ENCODE measurements around the gene DNHD1.

Gene DNHD1

DNA sequence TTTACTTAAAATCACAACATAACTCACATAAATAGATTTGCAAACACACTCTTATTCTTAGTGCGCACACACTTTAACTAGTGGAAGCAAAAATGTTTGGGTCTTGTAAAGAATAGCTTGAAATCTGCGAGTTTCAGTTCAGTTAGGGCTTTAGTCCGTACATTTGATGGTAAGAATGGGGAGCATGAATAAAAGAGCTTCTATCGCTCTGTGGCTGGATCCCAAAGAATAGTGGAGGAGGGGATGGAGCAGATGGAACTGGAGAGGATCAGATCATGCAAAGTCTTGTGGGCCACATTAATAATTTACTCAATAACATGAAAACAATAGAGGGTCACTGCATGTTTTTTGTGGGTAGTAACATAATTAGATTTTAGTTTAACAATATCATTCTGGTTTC lies 44.3 kb downstream of the DNHD1 start:
- DNase-seq (ENCODE audit: low read depth), result no peak
- TF ChIP-seq, protein P1, sequence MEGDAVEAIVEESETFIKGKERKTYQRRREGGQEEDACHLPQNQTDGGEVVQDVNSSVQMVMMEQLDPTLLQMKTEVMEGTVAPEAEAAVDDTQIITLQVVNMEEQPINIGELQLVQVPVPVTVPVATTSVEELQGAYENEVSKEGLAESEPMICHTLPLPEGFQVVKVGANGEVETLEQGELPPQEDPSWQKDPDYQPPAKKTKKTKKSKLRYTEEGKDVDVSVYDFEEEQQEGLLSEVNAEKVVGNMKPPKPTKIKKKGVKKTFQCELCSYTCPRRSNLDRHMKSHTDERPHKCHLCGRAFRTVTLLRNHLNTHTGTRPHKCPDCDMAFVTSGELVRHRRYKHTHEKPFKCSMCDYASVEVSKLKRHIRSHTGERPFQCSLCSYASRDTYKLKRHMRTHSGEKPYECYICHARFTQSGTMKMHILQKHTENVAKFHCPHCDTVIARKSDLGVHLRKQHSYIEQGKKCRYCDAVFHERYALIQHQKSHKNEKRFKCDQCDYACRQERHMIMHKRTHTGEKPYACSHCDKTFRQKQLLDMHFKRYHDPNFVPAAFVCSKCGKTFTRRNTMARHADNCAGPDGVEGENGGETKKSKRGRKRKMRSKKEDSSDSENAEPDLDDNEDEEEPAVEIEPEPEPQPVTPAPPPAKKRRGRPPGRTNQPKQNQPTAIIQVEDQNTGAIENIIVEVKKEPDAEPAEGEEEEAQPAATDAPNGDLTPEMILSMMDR (IDR thresholded peaks at IDR 0.05; ENCODE audit: control insufficient read depth, insufficient read depth, low read depth, low read length, missing control alignments), result no peak
- H3K4me3 ChIP-seq (ENCODE audit: control insufficient read depth, low read depth, low read length), result no peak overlapping the region

DNA sequence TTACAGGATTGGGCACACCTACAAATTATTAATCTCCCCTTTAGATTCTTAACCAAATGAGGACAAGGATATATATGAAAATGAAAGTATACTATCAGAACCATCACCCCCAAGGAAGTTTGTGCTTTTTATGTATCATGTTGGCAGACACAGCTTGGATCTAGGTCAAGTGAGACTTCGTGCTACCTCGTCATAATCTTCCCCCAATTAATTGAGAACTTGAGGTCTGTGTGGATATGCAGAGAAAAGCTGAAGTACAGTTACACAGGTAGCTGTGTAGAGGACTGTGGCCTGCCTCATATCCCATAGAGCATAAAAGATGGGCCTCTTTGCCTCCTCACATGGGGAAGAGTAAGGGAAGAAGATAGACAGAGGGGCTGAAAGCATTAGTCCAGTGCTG lies 45.6 kb downstream of the DNHD1 start:
- TF ChIP-seq, protein P1 (IDR thresholded peaks at IDR 0.05; ENCODE audit: control insufficient read depth, insufficient read depth, low read depth, low read length, missing control alignments), result no peak
- H3K4me3 ChIP-seq (ENCODE audit: control insufficient read depth, low read depth, low read length), result no peak overlapping the region
- DNase-seq (ENCODE audit: low read depth), result no peak

DNA sequence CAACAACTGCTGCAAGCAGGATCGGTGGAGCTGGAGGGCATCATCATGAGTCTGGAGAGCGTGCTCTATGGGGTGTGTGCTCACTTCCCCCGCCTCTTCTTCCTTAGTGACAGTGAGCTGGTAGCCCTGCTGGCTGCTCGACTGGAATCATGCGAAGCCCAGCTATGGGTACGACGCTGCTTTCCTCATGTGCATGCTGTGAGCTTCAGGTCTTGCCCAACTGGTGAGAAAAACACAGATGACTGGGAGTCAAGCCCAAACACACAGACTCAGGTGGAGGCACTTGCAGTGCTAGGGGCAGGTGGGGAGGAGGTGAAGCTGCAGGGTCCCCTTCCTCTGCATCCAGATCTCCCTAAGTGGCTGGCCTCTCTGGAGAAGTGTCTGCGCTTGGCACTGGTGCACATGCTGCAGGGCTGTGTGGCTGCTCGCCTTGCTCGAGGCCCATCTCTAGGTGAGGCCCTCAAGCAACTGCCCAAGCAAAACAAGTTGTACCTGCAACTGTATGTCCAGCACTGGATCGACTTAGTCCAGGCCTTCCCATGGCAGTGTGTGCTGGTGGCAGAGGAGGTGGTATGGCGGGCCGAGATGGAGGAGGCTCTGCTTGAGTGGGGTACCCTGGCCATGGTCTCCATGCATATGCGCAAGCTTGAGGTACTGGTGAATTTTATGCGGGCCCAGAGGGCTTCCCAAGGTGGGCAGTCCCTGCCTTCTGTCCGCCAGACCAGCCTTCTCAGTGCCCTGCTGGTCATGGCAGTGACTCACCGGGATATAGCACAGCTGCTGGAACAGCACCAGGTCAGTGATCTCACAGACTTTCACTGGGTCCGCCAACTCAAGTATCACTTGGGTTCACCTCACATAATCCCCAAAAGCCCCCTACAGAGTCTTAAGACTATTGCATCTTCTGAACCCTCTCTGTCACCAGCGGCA lies 48.1 kb downstream of the DNHD1 start:
- no peak for DNase-seq (ENCODE audit: low read depth)
- H3K4me3 ChIP-seq (ENCODE audit: control insufficient read depth, low read depth, low read length), result no peak overlapping the region
- TF ChIP-seq, protein P1 (IDR thresholded peaks at IDR 0.05; ENCODE audit: control insufficient read depth, insufficient read depth, low read depth, low read length, missing control alignments), result no peak

DNA sequence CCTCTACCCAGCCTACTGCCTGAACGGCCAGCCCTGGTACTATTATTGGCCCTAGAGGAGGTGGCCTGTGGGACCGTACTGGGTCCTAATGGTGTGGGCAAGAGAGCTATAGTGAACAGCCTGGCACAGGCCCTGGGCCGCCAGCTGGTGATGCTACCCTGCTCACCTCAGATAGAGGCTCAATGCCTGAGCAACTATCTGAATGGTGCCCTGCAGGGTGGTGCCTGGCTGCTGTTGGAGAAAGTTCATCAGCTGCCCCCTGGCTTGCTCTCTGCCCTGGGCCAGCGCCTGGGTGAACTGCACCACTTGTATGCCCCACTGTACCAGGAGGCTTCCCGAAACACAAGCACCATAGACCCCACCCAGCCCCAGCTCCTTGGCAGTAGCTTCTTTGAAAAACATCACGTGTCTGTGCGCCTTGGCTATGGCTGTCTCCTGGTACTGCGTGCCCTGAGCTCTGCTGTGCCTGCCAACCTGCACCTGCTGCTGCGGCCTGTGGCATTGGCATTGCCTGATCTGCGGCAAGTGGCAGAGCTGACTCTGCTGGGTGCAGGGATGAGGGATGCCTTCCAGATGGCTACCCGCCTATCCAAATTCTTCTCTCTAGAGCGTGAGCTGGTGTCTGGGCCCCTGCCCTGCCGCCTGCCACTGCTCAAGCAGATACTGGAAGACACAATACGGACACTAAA lies 49.0 kb downstream of the DNHD1 start:
- TF ChIP-seq, protein P1 (IDR thresholded peaks at IDR 0.05; ENCODE audit: control insufficient read depth, insufficient read depth, low read depth, low read length, missing control alignments), result no peak
- no peak overlapping the region for H3K4me3 ChIP-seq (ENCODE audit: control insufficient read depth, low read depth, low read length)
- no peak for DNase-seq (ENCODE audit: low read depth)

DNA sequence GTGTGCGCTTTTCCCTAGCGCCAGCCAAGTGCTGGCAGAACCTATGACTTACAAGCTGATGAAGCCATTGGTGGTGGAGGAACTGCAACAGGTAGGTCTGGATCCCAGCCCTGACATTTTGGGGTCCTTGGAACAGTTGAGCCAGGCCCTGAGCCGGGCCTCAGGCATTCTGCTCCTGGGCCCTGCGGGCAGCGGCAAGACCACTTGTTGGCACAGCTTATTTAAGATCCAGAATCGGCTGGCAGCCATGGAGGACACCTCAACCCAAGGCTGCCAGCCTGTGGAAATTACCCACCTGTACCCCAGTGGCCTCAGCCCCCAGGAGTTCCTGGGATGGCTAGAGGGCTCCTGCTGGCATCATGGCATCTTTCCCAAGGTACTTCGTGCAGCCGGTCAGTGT lies 49.7 kb downstream of the DNHD1 start:
- no peak for DNase-seq (ENCODE audit: low read depth)
- TF ChIP-seq, protein P1 (IDR thresholded peaks at IDR 0.05; ENCODE audit: control insufficient read depth, insufficient read depth, low read depth, low read length, missing control alignments), result no peak
- H3K4me3 ChIP-seq (ENCODE audit: control insufficient read depth, low read depth, low read length), result no peak overlapping the region

DNA sequence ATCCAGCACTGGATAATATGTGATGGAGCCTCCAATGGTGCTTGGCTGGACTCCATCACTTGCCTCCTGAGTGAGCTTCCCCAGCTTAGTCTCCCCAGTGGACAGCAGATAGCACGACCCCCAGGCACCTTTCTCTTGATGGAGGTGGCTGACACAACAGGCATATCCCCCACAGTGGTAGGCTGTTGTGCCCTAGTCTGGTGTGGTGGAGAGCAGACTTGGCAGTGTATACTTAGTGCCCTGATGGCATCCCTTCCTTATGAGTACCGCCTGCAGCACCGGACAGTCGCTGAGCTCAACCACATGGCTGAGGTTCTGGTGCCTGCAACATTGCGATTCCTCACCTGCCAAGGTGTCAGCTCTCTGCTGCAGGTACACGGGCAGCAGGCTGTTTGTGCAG lies 50.1 kb downstream of the DNHD1 start:
- DNase-seq (ENCODE audit: low read depth), result no peak
- H3K4me3 ChIP-seq (ENCODE audit: control insufficient read depth, low read depth, low read length), result no peak overlapping the region
- TF ChIP-seq, protein P1 (IDR thresholded peaks at IDR 0.05; ENCODE audit: control insufficient read depth, insufficient read depth, low read depth, low read length, missing control alignments), result no peak

All from AG09309 (cell line).